ENCODE data around the gene BSCL2.

- TF ChIP-seq POLR2A (IDR thresholded peaks at IDR 0.05) (peak; percentile 30 to 48), POLR2AphosphoS5 (IDR thresholded peaks at IDR 0.05) (peak; percentile 67), EP300 (IDR thresholded peaks at IDR 0.05) (no peak)
- TF ChIP-seq, protein P1, sequence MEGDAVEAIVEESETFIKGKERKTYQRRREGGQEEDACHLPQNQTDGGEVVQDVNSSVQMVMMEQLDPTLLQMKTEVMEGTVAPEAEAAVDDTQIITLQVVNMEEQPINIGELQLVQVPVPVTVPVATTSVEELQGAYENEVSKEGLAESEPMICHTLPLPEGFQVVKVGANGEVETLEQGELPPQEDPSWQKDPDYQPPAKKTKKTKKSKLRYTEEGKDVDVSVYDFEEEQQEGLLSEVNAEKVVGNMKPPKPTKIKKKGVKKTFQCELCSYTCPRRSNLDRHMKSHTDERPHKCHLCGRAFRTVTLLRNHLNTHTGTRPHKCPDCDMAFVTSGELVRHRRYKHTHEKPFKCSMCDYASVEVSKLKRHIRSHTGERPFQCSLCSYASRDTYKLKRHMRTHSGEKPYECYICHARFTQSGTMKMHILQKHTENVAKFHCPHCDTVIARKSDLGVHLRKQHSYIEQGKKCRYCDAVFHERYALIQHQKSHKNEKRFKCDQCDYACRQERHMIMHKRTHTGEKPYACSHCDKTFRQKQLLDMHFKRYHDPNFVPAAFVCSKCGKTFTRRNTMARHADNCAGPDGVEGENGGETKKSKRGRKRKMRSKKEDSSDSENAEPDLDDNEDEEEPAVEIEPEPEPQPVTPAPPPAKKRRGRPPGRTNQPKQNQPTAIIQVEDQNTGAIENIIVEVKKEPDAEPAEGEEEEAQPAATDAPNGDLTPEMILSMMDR (IDR thresholded peaks at IDR 0.05): peak in 1 of 4 experiments; percentile 34
Observed at GRCh38 chr11:62709247-62710000, 2.2 kb upstream of the BSCL2 start.

Data from gastroesophageal sphincter (tissue), 3 donors.